ENCODE results near the gene UBE3A.

DNA sequence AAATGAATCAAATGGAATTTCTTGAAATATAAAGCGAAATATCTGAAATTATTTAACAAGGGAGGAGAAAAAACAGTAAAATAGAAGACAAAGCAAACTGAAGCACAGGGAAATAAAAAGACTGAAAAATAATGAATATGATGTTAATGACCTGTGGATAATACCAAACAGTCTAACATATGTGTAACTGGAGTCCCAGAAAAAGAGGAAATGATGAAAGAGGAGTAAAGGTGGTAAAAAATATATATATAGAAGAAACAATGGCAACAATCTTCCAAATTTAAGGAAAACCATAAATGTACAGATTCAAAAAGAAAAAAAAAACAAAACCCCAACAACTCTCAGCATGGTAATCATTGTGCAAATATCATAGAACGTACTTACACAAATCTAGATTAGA is 21.2 kb downstream of the UBE3A start:
- TF ChIP-seq, protein P1, sequence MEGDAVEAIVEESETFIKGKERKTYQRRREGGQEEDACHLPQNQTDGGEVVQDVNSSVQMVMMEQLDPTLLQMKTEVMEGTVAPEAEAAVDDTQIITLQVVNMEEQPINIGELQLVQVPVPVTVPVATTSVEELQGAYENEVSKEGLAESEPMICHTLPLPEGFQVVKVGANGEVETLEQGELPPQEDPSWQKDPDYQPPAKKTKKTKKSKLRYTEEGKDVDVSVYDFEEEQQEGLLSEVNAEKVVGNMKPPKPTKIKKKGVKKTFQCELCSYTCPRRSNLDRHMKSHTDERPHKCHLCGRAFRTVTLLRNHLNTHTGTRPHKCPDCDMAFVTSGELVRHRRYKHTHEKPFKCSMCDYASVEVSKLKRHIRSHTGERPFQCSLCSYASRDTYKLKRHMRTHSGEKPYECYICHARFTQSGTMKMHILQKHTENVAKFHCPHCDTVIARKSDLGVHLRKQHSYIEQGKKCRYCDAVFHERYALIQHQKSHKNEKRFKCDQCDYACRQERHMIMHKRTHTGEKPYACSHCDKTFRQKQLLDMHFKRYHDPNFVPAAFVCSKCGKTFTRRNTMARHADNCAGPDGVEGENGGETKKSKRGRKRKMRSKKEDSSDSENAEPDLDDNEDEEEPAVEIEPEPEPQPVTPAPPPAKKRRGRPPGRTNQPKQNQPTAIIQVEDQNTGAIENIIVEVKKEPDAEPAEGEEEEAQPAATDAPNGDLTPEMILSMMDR (conservative IDR thresholded peaks at IDR 0.05; ENCODE audit: low read length) = no peak
- no peak for TF ChIP-seq EZH2phosphoT487 (IDR thresholded peaks at IDR 0.05; ENCODE audit: borderline replicate concordance)

Measured in Loucy (cell line).